ENCODE results near the gene SOX5.

Gene SOX5

DNA sequence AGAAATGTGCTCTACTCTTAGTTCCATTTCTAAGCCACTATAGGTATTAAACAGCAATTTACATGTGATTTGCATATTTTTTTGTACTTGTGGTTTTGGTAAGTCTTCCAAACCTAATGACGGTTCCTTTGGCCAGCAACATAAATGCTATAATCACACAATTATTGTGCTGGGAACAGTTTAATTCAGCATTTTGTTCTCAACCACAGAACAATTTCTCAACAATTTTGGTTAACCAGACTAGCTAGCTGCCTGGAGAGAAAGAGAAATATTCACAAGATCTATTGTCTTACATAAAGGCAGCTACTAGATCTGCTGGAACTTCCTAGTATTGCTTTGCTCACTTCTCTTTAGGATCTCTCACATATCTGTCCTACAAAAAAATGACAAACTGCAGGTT is 265.3 kb downstream of the SOX5 start:
- Histone ChIP-seq H3K4me1 (ENCODE audit: control insufficient read depth, insufficient read depth, low read length, poor library complexity, severe bottlenecking) (no peaks in the 10 kb centered on the region), H3K27me3 (replicated peaks; ENCODE audit: control insufficient read depth, insufficient read depth, low read length, poor library complexity, severe bottlenecking) (no peaks in the 10 kb centered on the region), H3K36me3 (ENCODE audit: control insufficient read depth, insufficient read depth, low read length) (no peaks in the 10 kb centered on the region), H3K4me3 (ENCODE audit: insufficient read depth, low read depth, low read length, poor library complexity, severe bottlenecking) (no peak overlapping the region), H3K9me3 (ENCODE audit: control insufficient read depth, low read length) (no peaks in the 10 kb centered on the region), H3K27ac (ENCODE audit: insufficient read depth, low read length, poor library complexity, severe bottlenecking) (no peak overlapping the region)
- no peak for DNase-seq

DNA sequence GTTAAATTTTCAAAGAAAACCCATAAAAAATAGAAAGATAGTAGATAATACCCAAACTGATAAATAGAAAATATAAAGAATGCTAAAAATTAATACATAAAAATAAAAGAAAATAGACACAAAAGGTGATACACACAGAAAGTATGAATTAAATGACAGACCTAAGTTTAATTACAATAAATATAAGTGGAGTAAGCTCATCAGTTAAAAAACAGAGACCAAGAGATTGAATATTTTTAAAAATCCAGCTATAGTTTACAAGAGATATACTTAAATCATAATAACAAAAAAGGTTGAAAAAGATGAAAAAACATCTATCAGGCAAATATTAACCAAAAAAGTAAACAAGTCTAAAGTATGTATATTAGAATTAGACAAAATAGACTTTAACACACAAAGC is 268.2 kb downstream of the SOX5 start:
- H3K27ac ChIP-seq (ENCODE audit: insufficient read depth, low read length, poor library complexity, severe bottlenecking), result no peak overlapping the region
- no peaks in the 10 kb centered on the region for H3K9me3 ChIP-seq (ENCODE audit: control insufficient read depth, low read length)
- no peak overlapping the region for H3K4me3 ChIP-seq (ENCODE audit: insufficient read depth, low read depth, low read length, poor library complexity, severe bottlenecking)
- no peak for DNase-seq
- no peaks in the 10 kb centered on the region for H3K36me3 ChIP-seq (ENCODE audit: control insufficient read depth, insufficient read depth, low read length)
- H3K27me3 ChIP-seq (replicated peaks; ENCODE audit: control insufficient read depth, insufficient read depth, low read length, poor library complexity, severe bottlenecking), result no peaks in the 10 kb centered on the region
- no peaks in the 10 kb centered on the region for H3K4me1 ChIP-seq (ENCODE audit: control insufficient read depth, insufficient read depth, low read length, poor library complexity, severe bottlenecking)

DNA sequence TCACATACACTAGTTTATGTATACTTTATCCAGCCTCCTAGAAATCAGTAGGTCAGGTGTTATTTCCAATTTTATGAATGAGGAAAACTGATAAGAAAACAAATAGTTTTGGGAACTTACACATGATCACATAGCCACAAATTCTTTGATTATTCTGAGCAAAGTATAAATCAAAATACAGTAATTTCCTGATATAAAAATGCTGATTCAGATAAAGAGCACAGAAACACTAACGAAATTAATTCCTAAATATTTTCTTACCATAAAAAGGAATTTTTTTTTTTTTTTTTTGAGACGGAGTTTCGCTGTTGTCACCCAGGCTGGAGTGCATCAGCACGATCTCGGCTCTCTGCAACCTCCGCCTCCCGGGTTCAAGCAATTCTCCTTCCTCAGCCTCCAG is 275.4 kb downstream of the SOX5 start:
- Histone ChIP-seq H3K27ac (ENCODE audit: insufficient read depth, low read length, poor library complexity, severe bottlenecking) (no peak overlapping the region), H3K4me3 (ENCODE audit: insufficient read depth, low read depth, low read length, poor library complexity, severe bottlenecking) (no peak overlapping the region), H3K9me3 (ENCODE audit: control insufficient read depth, low read length) (no peaks in the 10 kb centered on the region), H3K36me3 (ENCODE audit: control insufficient read depth, insufficient read depth, low read length) (no peaks in the 10 kb centered on the region), H3K27me3 (replicated peaks; ENCODE audit: control insufficient read depth, insufficient read depth, low read length, poor library complexity, severe bottlenecking) (no peaks in the 10 kb centered on the region), H3K4me1 (ENCODE audit: control insufficient read depth, insufficient read depth, low read length, poor library complexity, severe bottlenecking) (no peaks in the 10 kb centered on the region)
- DNase-seq, result no peak

GRCh38 chr12:23671881-23672280 is 277.6 kb downstream of the SOX5 start:
- no peaks in the 10 kb centered on the region for H3K27me3 ChIP-seq (replicated peaks; ENCODE audit: control insufficient read depth, insufficient read depth, low read length, poor library complexity, severe bottlenecking)
- DNase-seq, result no peak
- H3K36me3 ChIP-seq (ENCODE audit: control insufficient read depth, insufficient read depth, low read length), result no peaks in the 10 kb centered on the region
- H3K4me3 ChIP-seq (ENCODE audit: insufficient read depth, low read depth, low read length, poor library complexity, severe bottlenecking), result no peak overlapping the region
- H3K27ac ChIP-seq (ENCODE audit: insufficient read depth, low read length, poor library complexity, severe bottlenecking), result no peak overlapping the region
- H3K9me3 ChIP-seq (ENCODE audit: control insufficient read depth, low read length), result no peaks in the 10 kb centered on the region
- no peaks in the 10 kb centered on the region for H3K4me1 ChIP-seq (ENCODE audit: control insufficient read depth, insufficient read depth, low read length, poor library complexity, severe bottlenecking)

- Histone ChIP-seq H3K4me1 (ENCODE audit: control insufficient read depth, insufficient read depth, low read length, poor library complexity, severe bottlenecking) (no peaks in the 10 kb centered on the region), H3K27ac (ENCODE audit: insufficient read depth, low read length, poor library complexity, severe bottlenecking) (no peak overlapping the region), H3K27me3 (replicated peaks; ENCODE audit: control insufficient read depth, insufficient read depth, low read length, poor library complexity, severe bottlenecking) (no peaks in the 10 kb centered on the region), H3K4me3 (ENCODE audit: insufficient read depth, low read depth, low read length, poor library complexity, severe bottlenecking) (no peak overlapping the region), H3K9me3 (ENCODE audit: control insufficient read depth, low read length) (no peaks in the 10 kb centered on the region), H3K36me3 (ENCODE audit: control insufficient read depth, insufficient read depth, low read length) (no peaks in the 10 kb centered on the region)
- DNase-seq, result no peak
Observed at GRCh38 chr12:23670684-23671083, 278.8 kb downstream of the SOX5 start.

DNA sequence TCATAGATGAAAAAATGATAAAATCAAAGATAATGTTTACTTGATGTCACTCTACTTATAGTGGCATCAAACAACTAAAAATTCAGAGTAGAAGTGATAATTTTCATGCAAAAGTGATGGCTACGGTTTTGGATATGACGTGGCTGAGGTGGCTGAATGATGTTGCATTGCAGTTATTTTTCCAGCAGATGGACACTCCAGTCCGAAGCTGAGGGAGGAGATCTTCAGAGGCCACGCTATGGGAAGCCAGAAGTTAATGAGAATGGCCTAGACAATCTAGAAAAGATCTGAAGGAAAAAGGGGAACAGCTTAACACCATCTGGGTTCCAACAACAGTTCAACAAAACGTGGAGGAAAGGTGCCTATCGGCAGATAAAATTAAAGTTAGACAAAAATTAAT is 279.8 kb downstream of the SOX5 start:
- H3K4me1 ChIP-seq (ENCODE audit: control insufficient read depth, insufficient read depth, low read length, poor library complexity, severe bottlenecking), result no peaks in the 10 kb centered on the region
- no peaks in the 10 kb centered on the region for H3K9me3 ChIP-seq (ENCODE audit: control insufficient read depth, low read length)
- no peaks in the 10 kb centered on the region for H3K27me3 ChIP-seq (replicated peaks; ENCODE audit: control insufficient read depth, insufficient read depth, low read length, poor library complexity, severe bottlenecking)
- DNase-seq, result no peak
- H3K27ac ChIP-seq (ENCODE audit: insufficient read depth, low read length, poor library complexity, severe bottlenecking), result no peak overlapping the region
- no peak overlapping the region for H3K4me3 ChIP-seq (ENCODE audit: insufficient read depth, low read depth, low read length, poor library complexity, severe bottlenecking)
- no peaks in the 10 kb centered on the region for H3K36me3 ChIP-seq (ENCODE audit: control insufficient read depth, insufficient read depth, low read length)

DNA sequence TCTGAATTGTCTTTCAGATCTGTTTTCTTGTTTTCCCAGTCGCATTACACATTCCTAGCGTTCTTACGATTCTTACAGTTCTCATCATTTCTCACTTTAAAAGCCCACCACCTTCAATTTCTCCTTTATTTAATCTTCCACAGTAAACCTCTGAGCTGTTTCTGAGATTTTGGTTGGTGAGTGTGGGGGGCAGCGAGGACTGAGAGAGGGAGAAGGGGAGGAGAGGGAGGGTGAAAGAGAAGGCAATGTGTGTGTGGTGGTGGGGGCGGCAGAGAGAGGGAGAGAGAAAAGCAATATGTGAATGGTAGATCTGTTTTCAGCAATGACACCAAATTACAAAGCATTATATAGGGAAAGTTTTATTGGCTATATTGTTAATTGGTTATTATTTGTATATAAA is 282.6 kb downstream of the SOX5 start:
- Histone ChIP-seq H3K27ac (ENCODE audit: insufficient read depth, low read length, poor library complexity, severe bottlenecking) (no peak overlapping the region), H3K27me3 (replicated peaks; ENCODE audit: control insufficient read depth, insufficient read depth, low read length, poor library complexity, severe bottlenecking) (no peaks in the 10 kb centered on the region), H3K9me3 (ENCODE audit: control insufficient read depth, low read length) (no peaks in the 10 kb centered on the region), H3K36me3 (ENCODE audit: control insufficient read depth, insufficient read depth, low read length) (no peaks in the 10 kb centered on the region), H3K4me3 (ENCODE audit: insufficient read depth, low read depth, low read length, poor library complexity, severe bottlenecking) (no peak overlapping the region), H3K4me1 (ENCODE audit: control insufficient read depth, insufficient read depth, low read length, poor library complexity, severe bottlenecking) (no peaks in the 10 kb centered on the region)
- no peak for DNase-seq

DNA sequence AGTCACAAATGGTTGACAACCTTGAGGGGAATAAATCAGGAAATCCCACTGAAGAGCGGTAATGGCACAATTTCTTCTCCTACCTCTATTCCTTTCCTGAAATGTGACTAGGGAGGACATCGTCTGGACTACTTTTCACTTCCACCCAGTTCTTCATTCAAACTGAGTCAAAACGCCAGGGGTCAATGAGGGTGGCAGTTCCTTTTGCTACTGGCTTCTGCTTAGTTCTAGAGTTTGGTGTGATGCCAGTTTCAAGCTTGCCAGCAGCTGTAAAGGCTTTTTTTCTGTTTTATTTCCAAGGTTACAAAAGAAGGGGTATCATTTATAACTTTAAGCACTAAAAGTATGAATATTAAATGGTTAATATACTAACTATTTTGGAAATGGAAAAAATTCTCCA is 286.5 kb downstream of the SOX5 start:
- H3K27me3 ChIP-seq (replicated peaks; ENCODE audit: control insufficient read depth, insufficient read depth, low read length, poor library complexity, severe bottlenecking), result no peaks in the 10 kb centered on the region
- H3K4me3 ChIP-seq (ENCODE audit: insufficient read depth, low read depth, low read length, poor library complexity, severe bottlenecking), result no peak overlapping the region
- H3K9me3 ChIP-seq (ENCODE audit: control insufficient read depth, low read length), result no peaks in the 10 kb centered on the region
- H3K27ac ChIP-seq (ENCODE audit: insufficient read depth, low read length, poor library complexity, severe bottlenecking), result no peak overlapping the region
- no peak for DNase-seq
- H3K4me1 ChIP-seq (ENCODE audit: control insufficient read depth, insufficient read depth, low read length, poor library complexity, severe bottlenecking), result no peaks in the 10 kb centered on the region
- no peaks in the 10 kb centered on the region for H3K36me3 ChIP-seq (ENCODE audit: control insufficient read depth, insufficient read depth, low read length)

- Histone ChIP-seq H3K4me1 (ENCODE audit: control insufficient read depth, insufficient read depth, low read length, poor library complexity, severe bottlenecking) (no peaks in the 10 kb centered on the region), H3K36me3 (ENCODE audit: control insufficient read depth, insufficient read depth, low read length) (no peaks in the 10 kb centered on the region), H3K27me3 (replicated peaks; ENCODE audit: control insufficient read depth, insufficient read depth, low read length, poor library complexity, severe bottlenecking) (no peaks in the 10 kb centered on the region), H3K9me3 (ENCODE audit: control insufficient read depth, low read length) (no peaks in the 10 kb centered on the region), H3K27ac (ENCODE audit: insufficient read depth, low read length, poor library complexity, severe bottlenecking) (no peak overlapping the region), H3K4me3 (ENCODE audit: insufficient read depth, low read depth, low read length, poor library complexity, severe bottlenecking) (no peak overlapping the region)
- no peak for DNase-seq
Observed at GRCh38 chr12:23659131-23659530, 290.3 kb downstream of the SOX5 start.

GRCh38 chr12:23657598-23657997 is 291.9 kb downstream of the SOX5 start:
- H3K4me1 ChIP-seq (ENCODE audit: control insufficient read depth, insufficient read depth, low read length, poor library complexity, severe bottlenecking), result no peaks in the 10 kb centered on the region
- DNase-seq, result no peak
- H3K4me3 ChIP-seq (ENCODE audit: insufficient read depth, low read depth, low read length, poor library complexity, severe bottlenecking), result no peak overlapping the region
- H3K27ac ChIP-seq (ENCODE audit: insufficient read depth, low read length, poor library complexity, severe bottlenecking), result no peak overlapping the region
- H3K36me3 ChIP-seq (ENCODE audit: control insufficient read depth, insufficient read depth, low read length), result no peaks in the 10 kb centered on the region
- H3K9me3 ChIP-seq (ENCODE audit: control insufficient read depth, low read length), result no peaks in the 10 kb centered on the region
- no peaks in the 10 kb centered on the region for H3K27me3 ChIP-seq (replicated peaks; ENCODE audit: control insufficient read depth, insufficient read depth, low read length, poor library complexity, severe bottlenecking)

DNA sequence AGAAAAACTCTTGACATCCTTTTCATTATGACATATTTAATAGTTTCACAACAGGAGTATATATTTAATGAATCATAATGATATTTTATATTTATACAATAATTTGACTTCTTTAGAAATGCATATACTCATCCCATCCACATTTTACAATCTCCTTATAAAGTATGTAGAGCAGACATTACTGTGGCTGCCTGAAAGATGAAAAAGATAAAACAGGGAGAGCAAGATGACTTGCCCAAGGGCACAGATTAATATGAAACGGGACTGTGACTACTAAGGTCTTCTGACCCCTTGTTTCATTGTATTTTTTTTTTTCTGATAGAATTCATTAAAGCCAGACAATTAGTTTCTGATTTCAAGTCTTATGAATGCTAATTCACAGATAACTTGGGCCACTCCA is 293.6 kb downstream of the SOX5 start:
- H3K27me3 ChIP-seq (replicated peaks; ENCODE audit: control insufficient read depth, insufficient read depth, low read length, poor library complexity, severe bottlenecking), result no peaks in the 10 kb centered on the region
- H3K27ac ChIP-seq (ENCODE audit: insufficient read depth, low read length, poor library complexity, severe bottlenecking), result no peak overlapping the region
- DNase-seq, result no peak
- H3K9me3 ChIP-seq (ENCODE audit: control insufficient read depth, low read length), result no peaks in the 10 kb centered on the region
- H3K36me3 ChIP-seq (ENCODE audit: control insufficient read depth, insufficient read depth, low read length), result no peaks in the 10 kb centered on the region
- H3K4me1 ChIP-seq (ENCODE audit: control insufficient read depth, insufficient read depth, low read length, poor library complexity, severe bottlenecking), result no peaks in the 10 kb centered on the region
- no peak overlapping the region for H3K4me3 ChIP-seq (ENCODE audit: insufficient read depth, low read depth, low read length, poor library complexity, severe bottlenecking)
